Measurements from ENCODE around the gene SLC2A5.
"Not testable (repeated sequence)": the region's sequence is repeated elsewhere in the genome, so short reads cannot be mapped to it uniquely, and the experiment has no call there.

The SLC2A5 gene

GRCh38 chr1:9035226-9035625, 34.2 kb downstream of the SLC2A5 start:
- DNase-seq (ENCODE audit: low spot score), result no peak

GRCh38 chr1:9033363-9033762, 36.1 kb downstream of the SLC2A5 start:
- DNase-seq (ENCODE audit: low spot score), result no peak

- no peak for DNase-seq (ENCODE audit: low spot score)
Observed at GRCh38 chr1:9031484-9032259, 37.8 kb downstream of the SLC2A5 start.

- DNase-seq (ENCODE audit: low spot score), result not testable (repeated sequence)
Observed at GRCh38 chr1:9031077-9031476, 38.4 kb downstream of the SLC2A5 start.

GRCh38 chr1:9028921-9029705, 40.3 kb downstream of the SLC2A5 start:
- no peak for DNase-seq (ENCODE audit: low spot score)

GRCh38 chr1:9027307-9027706, 42.1 kb downstream of the SLC2A5 start:
- no peak for DNase-seq (ENCODE audit: low spot score)

- DNase-seq (ENCODE audit: low spot score), result no peak
Observed at GRCh38 chr1:9025449-9025848, 44.0 kb downstream of the SLC2A5 start.

GRCh38 chr1:9024837-9025236, 44.6 kb downstream of the SLC2A5 start:
- DNase-seq (ENCODE audit: low spot score), result no peak

GRCh38 chr1:9022773-9023172, 46.7 kb downstream of the SLC2A5 start:
- no peak for DNase-seq (ENCODE audit: low spot score)

GRCh38 chr1:9022026-9022738, 47.3 kb downstream of the SLC2A5 start:
- not testable (repeated sequence) for DNase-seq (ENCODE audit: low spot score)

GRCh38 chr1:9020305-9020704, 49.1 kb downstream of the SLC2A5 start:
- DNase-seq (ENCODE audit: low spot score), result no peak

- no peak for DNase-seq (ENCODE audit: low spot score)
Observed at GRCh38 chr1:9019896-9020295, 49.5 kb downstream of the SLC2A5 start.

GRCh38 chr1:9018333-9018732, 51.1 kb downstream of the SLC2A5 start:
- DNase-seq (ENCODE audit: low spot score), result no peak

- DNase-seq (ENCODE audit: low spot score), result no peak
Observed at GRCh38 chr1:9016455-9016854, 53.0 kb downstream of the SLC2A5 start.

- DNase-seq (ENCODE audit: low spot score), result no peak
Observed at GRCh38 chr1:9014475-9015375, 54.7 kb downstream of the SLC2A5 start.

GRCh38 chr1:9013819-9014218, 55.6 kb downstream of the SLC2A5 start:
- no peak for DNase-seq (ENCODE audit: low spot score)

GRCh38 chr1:9010781-9011323, 58.6 kb downstream of the SLC2A5 start:
- DNase-seq (ENCODE audit: low spot score), result no peak

GRCh38 chr1:9009438-9010370, 59.7 kb downstream of the SLC2A5 start:
- DNase-seq (ENCODE audit: low spot score), result peak; percentile 13

GRCh38 chr1:9008236-9008635, 61.2 kb downstream of the SLC2A5 start:
- no peak for DNase-seq (ENCODE audit: low spot score)

GRCh38 chr1:9006956-9007615, 62.3 kb downstream of the SLC2A5 start:
- DNase-seq (ENCODE audit: low spot score), result no peak

All from activated CD4-positive, alpha-beta T cell treated with anti-CD3 and anti-CD28 coated beads, Interleukin-2, Interleukin-4, amounts not matched to agents 100 ng/mL and 50 ng/mL, durations not matched to agents 16 hours and 8 hours (primary cell).